HG02759 (cell line): ENCODE measurements around the gene WTIP.
"Not testable (repeated sequence)": the region's sequence is repeated elsewhere in the genome, so short reads cannot be mapped to it uniquely, and the experiment has no call there.

Source experiments
- ATAC-seq: cut with Tn5 transposase; IDR thresholded peaks from one replicate; pipeline ENCODE4 v1.9.1; 2021; ENCODE audit warnings: mild to moderate bottlenecking, moderate library complexity; ENCODE audit not compliant: unreplicated experiment

WTIP gene

DNA sequence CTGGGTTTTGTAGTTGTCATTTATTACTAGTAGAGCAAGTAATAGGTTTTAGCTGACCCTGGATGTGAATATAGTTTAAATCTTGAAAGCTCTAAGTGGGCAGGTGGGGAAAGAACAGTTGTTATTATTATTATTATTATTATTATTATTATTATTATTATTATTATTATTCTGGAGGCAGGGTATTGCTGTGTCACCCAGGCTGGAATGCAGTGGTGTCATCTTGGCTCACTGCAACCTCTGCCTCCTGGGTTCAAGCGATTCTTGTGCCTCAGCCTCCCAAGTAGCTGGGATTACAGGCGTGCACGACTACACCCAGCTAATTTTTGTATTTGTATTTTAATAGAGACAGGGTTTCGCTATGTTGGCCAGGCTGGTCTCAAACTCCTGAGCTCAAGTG is 3.1 kb upstream of the WTIP start:
- ATAC-seq, result not testable (repeated sequence)

DNA sequence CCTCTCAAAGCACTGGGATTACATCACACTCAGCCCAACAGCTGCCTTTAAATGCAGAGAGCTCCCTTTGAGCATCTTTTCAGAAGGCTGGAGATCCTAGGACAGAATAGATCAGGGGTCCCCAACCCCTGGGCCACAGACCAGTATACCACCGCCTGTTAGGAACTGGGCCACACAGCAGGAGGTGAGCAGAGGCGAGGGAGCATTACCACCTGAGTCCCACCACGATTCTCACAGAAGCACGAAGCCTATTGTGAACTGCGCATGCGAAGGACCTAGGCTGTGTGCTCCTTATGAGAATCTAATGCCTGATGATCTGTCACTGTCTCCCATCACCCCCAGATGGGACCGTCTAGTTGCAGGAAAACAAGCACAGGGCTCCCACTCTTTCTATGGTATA is 2.2 kb upstream of the WTIP start:
- ATAC-seq, result no peak

DNA sequence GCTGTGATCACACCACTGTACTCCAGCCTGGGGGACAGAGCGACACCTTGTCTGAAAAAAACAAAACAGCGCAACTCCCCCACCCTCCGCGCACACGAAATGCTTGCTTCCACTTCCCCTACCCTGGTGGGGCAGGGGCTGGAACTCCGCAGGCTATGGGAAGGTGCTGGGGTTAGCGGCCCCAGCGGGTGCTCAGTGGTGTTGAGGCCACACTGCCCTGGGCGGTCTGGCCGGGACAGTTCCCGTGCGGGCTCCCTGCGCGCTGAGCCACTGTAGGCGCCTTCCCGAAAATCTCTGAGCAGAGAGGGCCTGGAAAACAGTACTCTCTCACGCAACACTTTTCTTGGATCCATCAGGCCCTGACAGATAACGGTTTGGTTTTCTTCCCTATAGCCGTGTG is 1.1 kb upstream of the WTIP start:
- ATAC-seq, result no peak

- no peak for ATAC-seq
Measured at GRCh38 chr19:34481861-34482379, 362 bp downstream of the WTIP start.

- ATAC-seq, result no peak
Measured at GRCh38 chr19:34482380-34483250, 1.1 kb downstream of the WTIP start.

DNA sequence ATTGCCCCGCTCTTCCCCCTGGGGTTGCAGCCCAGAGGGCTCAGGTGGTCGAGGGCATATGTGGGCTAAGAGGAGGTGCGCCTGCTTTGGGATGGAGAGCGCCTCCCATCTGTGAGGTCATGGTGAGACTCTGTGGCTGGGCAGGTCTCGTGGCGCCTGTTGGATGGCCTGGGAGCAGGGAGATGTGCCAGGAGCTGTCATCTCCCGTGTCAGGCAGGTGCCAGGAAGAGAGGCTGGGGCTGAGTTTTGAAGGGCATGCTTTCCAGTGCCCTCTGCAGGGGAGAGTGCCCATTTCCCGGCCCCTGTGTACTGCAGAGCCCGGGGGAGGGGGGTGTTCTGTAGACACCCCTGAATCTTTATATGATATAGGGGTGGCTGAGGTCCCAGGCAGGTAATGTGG is 2.8 kb downstream of the WTIP start:
- no peak for ATAC-seq

- no peak for ATAC-seq
Measured at GRCh38 chr19:34485831-34486230, 4.3 kb downstream of the WTIP start.

GRCh38 chr19:34487651-34488051 is 6.1 kb downstream of the WTIP start:
- ATAC-seq, result no peak

GRCh38 chr19:34489175-34489574 is 7.6 kb downstream of the WTIP start:
- no peak for ATAC-seq

DNA sequence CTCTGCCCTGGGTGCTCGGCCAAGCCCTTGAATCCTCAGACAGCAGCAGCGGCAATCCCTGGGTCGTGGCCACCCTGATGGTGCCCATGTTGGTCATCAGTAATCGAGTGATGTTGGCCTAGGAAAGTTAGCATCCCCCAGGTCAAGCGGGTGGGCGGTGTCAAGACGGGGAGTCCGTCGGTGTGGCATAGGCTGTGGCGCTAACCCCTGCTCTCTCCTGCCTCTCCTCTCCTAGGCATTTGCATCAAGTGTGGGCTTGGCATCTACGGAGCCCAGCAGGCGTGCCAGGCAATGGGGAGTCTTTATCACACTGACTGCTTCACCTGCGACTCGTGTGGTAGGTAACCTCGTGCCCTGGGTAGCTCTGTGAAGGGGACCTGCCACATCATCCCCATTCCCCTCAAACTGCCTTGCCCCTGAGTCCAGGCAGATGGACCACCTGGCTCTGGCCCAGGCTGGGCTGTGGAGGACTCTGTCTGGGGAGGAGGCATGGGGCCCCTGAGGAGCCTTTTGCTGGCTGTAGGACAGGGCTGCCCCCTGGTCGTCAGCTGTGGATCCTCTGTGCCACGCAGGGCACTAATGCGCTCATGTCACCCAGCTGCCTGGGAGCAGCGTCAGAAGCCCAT is 8.7 kb downstream of the WTIP start:
- no peak for ATAC-seq

DNA sequence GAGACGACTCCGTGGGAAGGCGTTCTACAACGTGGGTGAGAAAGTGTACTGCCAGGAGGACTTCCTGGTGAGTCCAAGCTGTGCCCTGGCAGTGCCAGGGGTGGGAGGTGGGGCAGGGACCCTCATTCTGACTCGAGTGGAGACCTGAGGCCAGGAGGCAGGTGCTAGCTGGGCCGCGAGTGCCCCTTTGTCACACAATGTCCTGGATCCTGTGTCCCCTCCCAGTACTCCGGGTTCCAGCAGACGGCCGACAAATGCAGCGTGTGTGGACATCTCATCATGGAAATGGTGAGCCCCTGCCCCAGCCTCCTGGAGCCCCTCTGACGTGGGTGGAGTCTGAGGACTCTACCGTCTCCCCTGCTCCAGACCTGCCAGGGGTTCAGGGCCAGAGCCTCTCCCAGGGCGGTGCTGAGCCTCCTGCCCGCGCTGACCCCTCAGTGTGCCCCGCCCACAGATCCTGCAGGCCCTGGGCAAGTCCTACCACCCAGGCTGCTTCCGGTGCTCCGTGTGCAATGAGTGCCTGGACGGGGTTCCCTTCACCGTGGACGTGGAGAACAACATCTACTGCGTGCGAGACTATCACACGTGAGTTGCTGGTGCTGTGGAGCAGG is 11.6 kb downstream of the WTIP start:
- no peak for ATAC-seq

- no peak for ATAC-seq
Measured at GRCh38 chr19:34493649-34494044, 12.1 kb downstream of the WTIP start.

- ATAC-seq, result no peak
Measured at GRCh38 chr19:34494601-34495000, 13.0 kb downstream of the WTIP start.

DNA sequence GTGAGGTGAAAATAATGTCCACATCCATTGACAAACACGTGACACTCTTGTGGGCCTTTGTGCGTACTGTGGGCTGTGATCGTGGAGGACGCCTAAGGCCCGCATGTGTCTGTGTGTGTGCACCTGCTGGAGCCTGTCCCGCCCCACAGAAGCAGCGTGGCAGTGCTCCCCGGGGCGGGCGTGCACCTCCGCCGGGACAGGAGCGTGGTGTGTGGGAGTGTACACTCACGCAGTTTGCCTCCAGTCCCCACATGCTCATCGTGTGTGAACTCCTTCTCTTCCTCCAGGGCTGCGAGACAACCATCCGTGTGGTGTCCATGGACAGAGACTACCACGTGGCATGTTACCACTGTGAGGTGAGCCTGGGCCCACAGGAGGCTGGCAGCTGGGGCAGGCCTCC is 13.9 kb downstream of the WTIP start:
- ATAC-seq, result no peak

DNA sequence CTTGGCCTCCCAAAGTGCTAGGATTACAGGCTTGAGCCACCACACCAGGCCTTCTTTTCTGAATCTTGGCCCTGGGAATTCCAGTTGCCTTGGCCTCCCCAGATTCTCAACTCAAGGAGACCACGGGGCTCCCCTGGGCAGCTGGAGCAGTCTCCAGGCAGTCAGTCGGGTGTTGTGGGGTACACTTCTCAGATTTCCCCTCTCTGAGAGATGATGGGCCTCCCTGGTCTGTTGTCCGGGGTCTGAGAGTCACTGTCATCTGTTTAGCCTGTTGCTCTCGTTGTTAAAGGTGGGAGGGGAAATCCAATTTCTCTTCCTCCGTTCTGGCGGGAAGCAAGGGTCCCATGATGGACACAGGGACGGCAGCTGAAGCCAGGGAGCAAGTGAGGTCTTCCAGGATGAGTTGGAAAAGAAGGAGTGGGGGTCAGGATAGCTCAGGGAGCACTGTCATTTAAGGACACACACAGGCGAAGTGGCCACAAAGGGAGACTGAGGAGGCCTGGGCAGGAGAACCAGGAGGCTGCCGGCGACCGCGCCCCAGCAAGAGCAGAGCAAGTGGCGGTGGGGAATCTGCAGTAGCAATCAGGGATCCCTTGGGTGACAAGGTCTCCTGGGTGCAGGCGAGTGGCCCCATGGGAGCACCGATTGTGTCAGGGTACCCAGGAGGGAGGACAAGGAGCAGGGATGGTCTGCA is 15.7 kb downstream of the WTIP start:
- ATAC-seq, result no peak

- no peak for ATAC-seq
Measured at GRCh38 chr19:34499155-34499834, 17.7 kb downstream of the WTIP start.

DNA sequence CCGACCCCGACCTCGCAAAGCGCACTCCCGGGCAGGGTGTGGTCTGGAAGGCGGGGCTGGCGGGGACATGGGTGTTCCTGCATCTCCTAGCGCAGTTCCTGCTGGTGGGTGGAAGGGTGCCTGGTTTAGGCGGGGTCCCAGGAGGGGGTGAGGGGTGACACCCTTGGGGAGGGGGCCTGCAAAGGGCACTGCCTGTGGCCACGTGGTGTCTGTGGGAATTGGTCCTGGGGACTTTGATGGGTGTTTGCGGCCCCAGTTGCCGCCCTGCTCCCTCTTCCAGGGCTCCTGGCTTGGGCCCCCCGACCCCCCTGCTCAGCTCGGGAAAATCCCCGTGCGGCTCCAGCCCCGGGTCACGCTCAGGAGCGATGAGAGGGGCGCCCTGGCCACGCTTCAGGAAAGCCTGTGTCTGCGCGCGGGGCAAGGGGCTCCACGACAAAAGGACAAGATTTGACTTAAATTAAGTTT is 19.1 kb downstream of the WTIP start:
- ATAC-seq, result no peak

DNA sequence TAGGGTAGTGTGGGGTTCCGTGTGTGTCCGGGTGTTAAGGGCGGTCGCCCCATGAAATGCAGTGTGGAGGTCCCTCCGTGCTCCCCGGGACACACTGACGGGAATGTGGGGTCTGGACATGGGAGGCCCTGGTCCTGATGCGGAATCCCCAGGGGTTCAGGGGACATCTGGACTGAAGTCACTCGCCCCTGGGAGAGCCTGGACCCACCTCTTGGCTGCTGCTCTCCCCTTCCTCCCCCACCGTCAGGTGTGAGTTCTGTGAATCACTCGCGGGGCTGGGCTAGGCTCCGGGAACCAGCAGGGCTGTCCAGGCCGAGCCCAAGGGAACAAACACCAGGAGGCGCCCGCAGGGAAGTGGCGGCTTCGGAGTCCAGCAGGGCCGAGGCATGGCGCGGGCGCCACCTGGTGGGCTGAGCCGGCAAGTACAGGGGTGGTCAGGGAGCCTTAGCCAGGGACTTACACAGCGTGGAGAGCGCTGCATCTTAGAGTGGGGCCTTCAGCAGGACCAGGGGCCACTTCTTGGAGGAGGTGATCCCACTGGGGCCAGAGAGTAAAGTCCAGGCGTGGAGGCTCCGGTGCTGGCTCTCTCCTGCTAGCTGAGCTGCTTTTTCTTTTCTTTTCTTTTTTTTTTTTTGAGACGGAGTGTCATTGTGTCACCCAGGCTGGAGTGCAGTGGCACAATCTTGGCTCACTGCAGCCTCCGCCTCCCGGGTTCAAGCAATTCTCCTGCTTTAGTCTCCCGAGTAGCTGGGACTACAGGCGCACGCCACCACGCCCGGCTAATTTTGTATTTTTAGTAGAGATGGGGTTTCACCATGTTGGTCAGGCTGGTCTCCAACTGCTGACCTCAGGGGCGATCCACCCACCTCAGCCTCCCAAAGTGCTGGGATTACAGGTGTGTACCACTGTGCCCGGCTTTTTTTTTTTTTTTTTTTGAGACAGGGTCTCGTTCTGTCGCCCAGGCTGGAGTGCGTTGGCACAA is 20.1 kb downstream of the WTIP start:
- peak; percentile 78 for ATAC-seq
